HCT116 (cell line): Measurements from ENCODE around the gene AIFM2. TPM values are rescaled to one million over a fixed set of nuclear protein-coding genes. Genes with fewer than 3 reads are reported as not detected.

Experiments
- ATAC-seq: fragments of 200-7000 bp; cut with Tn5 transposase; 2 replicates; pipeline ENCODE4 v1.9.1; 2020; ENCODE audit warnings: mild to moderate bottlenecking, moderate library complexity
- BruUV-seq: library from RNA; stranded (reverse); fragments of 400-500 nt; replicated peaks from 2 replicates; lab custom pipeline; 2021; lab: Mats Ljungman, UMichigan
- CTCF ChIA-PET: fragments of 300-600 bp; sonication (Branson Sonifier 250); formaldehyde crosslinking; loops from one replicate; lab custom pipeline; 2021; ENCODE audit warnings: antibody characterized with exemption; lab: Charles Lee
- POLR2A ChIA-PET: fragments of 300-600, 350-600 bp; sonication (Branson Sonifier 250); formaldehyde crosslinking; loops from one replicate; lab custom pipeline; 2021; ENCODE audit warnings: antibody characterized with exemption; lab: Charles Lee
- RAD21 ChIA-PET, 2 experiments: fragments of 300-600 bp; sonication (Branson Sonifier 250); formaldehyde crosslinking; loops; one replicate each; lab custom pipeline; 2023; ENCODE audit warnings: low total read pairs in 2 of 2; ENCODE audit not compliant: uncharacterized antibody in 2 of 2, unreplicated experiment in 2 of 2, low non-redundant PET in 1 of 2; lab: Charles Lee
- DNase-seq: peaks from one replicate; pipeline ENCODE4 v3.0.0-alpha.2; 2010; ENCODE audit warnings: low read depth, low spot score
- H2AFZ ChIP-seq: fragments of 200-600 bp; shearing (Covaris generic), sonication (generic); 2 replicates; pipeline ENCODE4 v1.6.1; 2017; ENCODE audit warnings: low read depth, mixed run types, mixed read lengths, antibody characterized with exemption, low read length; ENCODE audit not compliant: poor library complexity, severe bottlenecking
- H3K27ac ChIP-seq: 2 replicates; pipeline ENCODE4 v1.5.1; 2012; ENCODE audit warnings: low read depth, low read length
- H3K27me3 ChIP-seq: fragments of 200-600 bp; sonication (generic); 2 replicates; pipeline ENCODE4 v1.6.1; 2016; ENCODE audit warnings: mixed run types, low read length, mixed read lengths; ENCODE audit not compliant: insufficient read depth
- H3K36me3 ChIP-seq, 2 experiments: fragments of 200-500 bp in 1 of 2; fragments of 200-600 bp in 1 of 2; sonication (Bioruptor generic) in 1 of 2; sonication (generic) in 1 of 2; 2 replicates each; pipeline versions ENCODE4 v1.5.1 to v1.6.1; 2014 to 2016; ENCODE audit warnings: low read length in 2 of 2, inconsistent platforms in 1 of 2, mixed read lengths in 1 of 2, mixed run types in 1 of 2; ENCODE audit not compliant: insufficient read depth in 2 of 2, control insufficient read depth in 1 of 2
- H3K4me1 ChIP-seq, 2 experiments: fragments of 200-600 bp in 1 of 2; sonication (generic) in 1 of 2; 2 replicates each; pipeline versions ENCODE4 v1.5.1 to v1.6.1; 2012 to 2017; ENCODE audit warnings: low read length in 2 of 2, inconsistent platforms in 1 of 2, mild to moderate bottlenecking in 1 of 2, mixed read lengths in 1 of 2, mixed run types in 1 of 2, moderate library complexity in 1 of 2; ENCODE audit not compliant: insufficient read depth in 2 of 2, control insufficient read depth in 1 of 2
- H3K4me2 ChIP-seq: fragments of 200-600 bp; sonication (generic); 2 replicates; pipeline ENCODE4 v1.6.1; 2017; ENCODE audit warnings: mixed run types, low read length, mixed read lengths
- H3K4me3 ChIP-seq, 2 experiments: fragments of 200-600 bp in 1 of 2; sonication (generic) in 1 of 2; replicated peaks in 1 of 2; 2 replicates each; pipeline ENCODE4 v1.5.1; 2011 to 2016; ENCODE audit warnings: low read length in 2 of 2, control low read depth in 1 of 2, low read depth in 1 of 2, mild to moderate bottlenecking in 1 of 2, mixed read lengths in 1 of 2, mixed run types in 1 of 2
- H3K79me2 ChIP-seq: fragments of 200-600 bp; sonication (generic); 2 replicates; pipeline ENCODE4 v1.6.1; 2017; ENCODE audit warnings: mild to moderate bottlenecking, mixed run types, low read length, moderate library complexity, mixed read lengths; ENCODE audit not compliant: insufficient read depth
- H3K9ac ChIP-seq: fragments of 200-600 bp; sonication (generic); 2 replicates; pipeline ENCODE4 v1.6.1; 2016; ENCODE audit warnings: low read length, mixed read lengths
- H3K9me2 ChIP-seq: fragments of 200-600 bp; sonication (generic), shearing (Covaris generic); 2 replicates; pipeline ENCODE4 v1.6.1; 2017; ENCODE audit warnings: mixed run types, mild to moderate bottlenecking, moderate library complexity; ENCODE audit not compliant: insufficient read depth
- H3K9me3 ChIP-seq, 2 experiments: fragments of 200-500 bp in 1 of 2; fragments of 200-600 bp in 1 of 2; sonication (Bioruptor generic) in 1 of 2; sonication (generic) in 1 of 2; 2 replicates each; pipeline ENCODE4 v1.6.1; 2014 to 2017; ENCODE audit warnings: low read length in 2 of 2, mixed read lengths in 2 of 2, inconsistent platforms in 1 of 2, low read depth in 1 of 2, mild to moderate bottlenecking in 1 of 2, mixed run types in 1 of 2, moderate library complexity in 1 of 2; ENCODE audit not compliant: control insufficient read depth in 1 of 2, insufficient read depth in 1 of 2
- H4K20me1 ChIP-seq: fragments of 200-600 bp; sonication (generic), shearing (Covaris generic); 2 replicates; pipeline ENCODE4 v1.6.1; 2017; ENCODE audit warnings: mixed run types, mild to moderate bottlenecking, moderate library complexity; ENCODE audit not compliant: insufficient read depth
- ATF3 ChIP-seq: IDR thresholded peaks from 2 replicates; pipeline ENCODE4 v1.6.1; 2012
- EGR1 ChIP-seq: IDR thresholded peaks from 2 replicates; pipeline ENCODE4 v1.6.1; 2012; ENCODE audit warnings: low read depth
- EZH2 ChIP-seq: fragments of 200-600 bp; sonication (generic); IDR thresholded peaks from 2 replicates; pipeline ENCODE4 v1.6.1; 2017; ENCODE audit warnings: antibody characterized with exemption, mixed run types
- EZH2phosphoT487 ChIP-seq: fragments of 200-600 bp; IDR thresholded peaks from 2 replicates; pipeline ENCODE4 v1.6.1; 2018; ENCODE audit warnings: antibody characterized with exemption, borderline replicate concordance
- RAD21 ChIP-seq: IDR thresholded peaks from 2 replicates; pipeline ENCODE4 v1.6.1; 2012; ENCODE audit warnings: low read depth, mild to moderate bottlenecking
- REST ChIP-seq: IDR thresholded peaks from 2 replicates; pipeline ENCODE4 v1.6.1; 2012; ENCODE audit warnings: low read depth
- YY1 ChIP-seq: IDR thresholded peaks from 2 replicates; pipeline ENCODE4 v1.6.1; 2011; ENCODE audit warnings: low read length, low read depth, moderate library complexity, mild to moderate bottlenecking; ENCODE audit not compliant: insufficient replicate concordance; ENCODE audit errors: extremely low read depth
- ZBTB33 ChIP-seq: IDR thresholded peaks from 2 replicates; pipeline ENCODE4 v1.6.1; 2011; ENCODE audit warnings: mild to moderate bottlenecking, low read length, moderate library complexity; ENCODE audit not compliant: insufficient replicate concordance; ENCODE audit errors: extremely low read depth
- ZNF274 ChIP-seq: fragments of 200-500 bp; sonication (Bioruptor generic); IDR thresholded peaks from 2 replicates; pipeline ENCODE4 v1.6.1; 2014; ENCODE audit warnings: mild to moderate bottlenecking, low read depth, low read length, inconsistent platforms
- intact Hi-C: fragments of 100-400 bp; cut with micrococcal nuclease; formaldehyde crosslinking; loops from 2 replicates; pipeline ENCODE4 v1.10.0; 2022
- total RNA-seq: library from RNA; stranded (reverse); gene quantifications from one replicate; pipeline ENCODE4 v1.2.1, GENCODE V29; 2021; ENCODE audit not compliant: unreplicated experiment

AIFM2 gene
- total RNA-seq, 1 experiment from 2014 or later: 20.0 TPM

GRCh38 chr10:70096705-70097420, 35.8 kb downstream of the AIFM2 start:
- Histone ChIP-seq H4K20me1 (no peaks in the 10 kb centered on the region), H3K27me3 (no peaks in the 10 kb centered on the region), H3K9me3 (no peaks in the 10 kb centered on the region), H3K4me1 (no peaks in the 10 kb centered on the region), H3K4me2 (no peak overlapping the region), H3K9me2 (no peaks in the 10 kb centered on the region), H3K79me2 (no peaks in the 10 kb centered on the region)
- ChIA-PET POLR2A (no interaction called here), CTCF (interaction anchor here (1.5 kb wide), 1 partner anchor 19 kb away, joined by 4 read pairs; no protein-coding TSS in a partner anchor)
- no peak for TF ChIP-seq ATF3
- no peak for TF ChIP-seq YY1
- no peak for TF ChIP-seq RAD21
- TF ChIP-seq ZNF274: no peak
- TF ChIP-seq ZBTB33: no peak
- no peak for TF ChIP-seq REST
- no peak for TF ChIP-seq EGR1
- TF ChIP-seq EZH2: no peak
- no peak for TF ChIP-seq EZH2phosphoT487
- TF ChIP-seq, all 23 proteins: peak for 0
- Histone ChIP-seq H2AFZ (no peak overlapping the region), H3K36me3 (peaks cover 5 to 11% of the 10 kb centered on the region in 2 experiments; a peak in 3 of 4 replicates), H3K4me3 (no peak overlapping the region), H3K27ac (no peak overlapping the region), H3K9ac (no peak overlapping the region)
- no peak for ATAC-seq
- RAD21 ChIA-PET: no interaction called here
- BruUV-seq: no TSS peak
- intact Hi-C loops: no loop called here
- DNase-seq: no peak
